Suprapubic skin (tissue), 4 donors: ENCODE results near the gene GLG1.

Source experiments
- CTCF ChIP-seq, 2 donors: fragments of 200-600 bp in 1 of 2; fragments of 450-650 bp in 1 of 2; sonication (generic) in 1 of 2; IDR thresholded peaks; one replicate each; pipeline ENCODE4 v1.5.1; 2016 to 2019; ENCODE audit warnings: antibody characterized with exemption in 2 of 2, mild to moderate bottlenecking in 1 of 2, moderate library complexity in 1 of 2
- POLR2A ChIP-seq, 2 donors: fragments of 450-650 bp; IDR thresholded peaks; one replicate each; pipeline ENCODE4 v1.6.1; 2017; ENCODE audit warnings: antibody characterized with exemption in 2 of 2, mild to moderate bottlenecking in 2 of 2, moderate library complexity in 2 of 2
- POLR2AphosphoS5 ChIP-seq, 3 donors: sonication (generic); formaldehyde crosslinking; IDR thresholded peaks; one replicate each; pipeline ENCODE4 v1.6.1; 2017; ENCODE audit warnings: antibody characterized with exemption in 3 of 3

GRCh38 chr16:74627506-74628220 lies 20.7 kb upstream of the GLG1 start:
- TF ChIP-seq CTCF (IDR thresholded peaks at IDR 0.05) (no peak), POLR2A (IDR thresholded peaks at IDR 0.05) (no peak), POLR2AphosphoS5 (IDR thresholded peaks at IDR 0.05) (no peak)
